SK-N-SH (cell line): ENCODE measurements around the gene DHRS13.

Experiments used
- CTCF ChIP-seq: fragments of 200-600 bp; sonication (generic); IDR thresholded peaks from 2 replicates; pipeline ENCODE4 v1.6.1; 2017; ENCODE audit warnings: antibody characterized with exemption, mild to moderate bottlenecking, moderate library complexity
- MXI1 ChIP-seq: IDR thresholded peaks from 2 replicates; pipeline ENCODE4 v1.6.1; 2012; ENCODE audit warnings: mild to moderate bottlenecking, low read depth, low read length, improper control_type of control experiment
- SIN3A ChIP-seq: IDR thresholded peaks from 2 replicates; pipeline ENCODE4 v1.6.1; 2012; ENCODE audit warnings: low read depth, mild to moderate bottlenecking, low read length, moderate library complexity, borderline replicate concordance

- TF ChIP-seq CTCF: no peak
- no peak for TF ChIP-seq SIN3A
- TF ChIP-seq MXI1: no peak
These were observed 21.3 kb downstream of the DHRS13 start for GRCh38 chr17:28881533-28882056.
